CD8-positive, alpha-beta memory T cell (primary cell): Measurements from ENCODE around the gene XPR1. TPM values are rescaled to one million over a fixed set of nuclear protein-coding genes. Genes with fewer than 3 reads are reported as not detected.
A peak's percentile ranks its signal among the peaks of the same experiment; 100 is the strongest.

Experiments used
- CTCF ChIA-PET: fragments of 350-600 bp; sonication (Branson Sonifier 250); formaldehyde crosslinking; loops from one replicate; lab custom pipeline; 2021; ENCODE audit warnings: antibody characterized with exemption; lab: Charles Lee
- POLR2A ChIA-PET: fragments of 350-600 bp; sonication (Branson Sonifier 250); formaldehyde crosslinking; loops from one replicate; lab custom pipeline; 2021; ENCODE audit warnings: antibody characterized with exemption; lab: Charles Lee
- DNase-seq, 5 donors: peaks; one replicate each; pipeline versions ENCODE4 v3.0.0 to v3.0.0-alpha.2; 2020 to 2022; ENCODE audit warnings: mixed read lengths in 1 of 5
- H3K27ac ChIP-seq: one replicate; pipeline ENCODE4 v1.7.0; 2013; ENCODE audit warnings: low read depth, mild to moderate bottlenecking, low read length, moderate library complexity
- H3K27me3 ChIP-seq: 2 replicates; pipeline ENCODE4 v1.7.0; 2013; ENCODE audit warnings: low read length, mild to moderate bottlenecking; ENCODE audit not compliant: insufficient read depth, poor library complexity, severe bottlenecking
- H3K36me3 ChIP-seq: 2 replicates; pipeline ENCODE4 v1.7.0; 2013; ENCODE audit warnings: mild to moderate bottlenecking, low read length, moderate library complexity; ENCODE audit not compliant: insufficient read depth
- H3K4me1 ChIP-seq: 2 replicates; pipeline ENCODE4 v1.7.0; 2013; ENCODE audit warnings: mild to moderate bottlenecking, low read length, moderate library complexity; ENCODE audit not compliant: insufficient read depth
- H3K4me3 ChIP-seq: 2 replicates; pipeline ENCODE4 v1.7.0; 2013; ENCODE audit warnings: mild to moderate bottlenecking, low read length
- H3K9me3 ChIP-seq: 2 replicates; pipeline ENCODE4 v1.7.0; 2013; ENCODE audit warnings: mild to moderate bottlenecking, low read length
- H3K27ac Mint-ChIP-seq, 8 donors: one replicate each; pipeline ENCODE4 v1.8.0; 2020 to 2021; ENCODE audit warnings: mixed read lengths in 8 of 8, mild to moderate bottlenecking in 6 of 8, inconsistent platforms in 3 of 8, moderate library complexity in 3 of 8
- H3K27me3 Mint-ChIP-seq, 2 donors: one replicate each; pipeline ENCODE4 v1.8.0; 2020 to 2021; ENCODE audit warnings: mixed read lengths in 2 of 2, mild to moderate bottlenecking in 1 of 2, moderate library complexity in 1 of 2
- H3K36me3 Mint-ChIP-seq, 3 donors: one replicate each; pipeline ENCODE4 v1.8.0; 2020 to 2021; ENCODE audit warnings: mixed read lengths in 3 of 3, inconsistent platforms in 1 of 3, mild to moderate bottlenecking in 1 of 3
- H3K4me1 Mint-ChIP-seq, 3 donors: one replicate each; pipeline ENCODE4 v1.8.0; 2020 to 2021; ENCODE audit warnings: mixed read lengths in 3 of 3, inconsistent platforms in 1 of 3, mild to moderate bottlenecking in 1 of 3
- H3K4me3 Mint-ChIP-seq, 7 donors: one replicate each; pipeline ENCODE4 v1.8.0; 2020 to 2021; ENCODE audit warnings: mixed read lengths in 7 of 7, mild to moderate bottlenecking in 6 of 7, moderate library complexity in 4 of 7, inconsistent platforms in 2 of 7
- H3K9me3 Mint-ChIP-seq, 5 donors: one replicate each; pipeline ENCODE4 v1.8.0; 2020 to 2022; ENCODE audit warnings: mixed read lengths in 5 of 5, mild to moderate bottlenecking in 3 of 5, moderate library complexity in 2 of 5, inconsistent platforms in 1 of 5
- polyA plus RNA-seq: library from polyadenylated mRNA; unstranded; fragments of 300-500 nt; fragmentation: Illumina TruSeq; gene quantifications from one replicate; pipeline ENCODE4 v1.2.3, GENCODE V29; 2021
- total RNA-seq, 2 experiments: library from RNA; stranded (reverse); gene quantifications; one replicate each; pipeline ENCODE4 v1.2.3, GENCODE V29; 2021

The XPR1 gene
- total and polyA plus RNA-seq, 3 experiments from 2014 or later = 7.6 to 23.2 (median 20.8) TPM

GRCh38 chr1:180617774-180618395, 13.9 kb upstream of the XPR1 start:
- ChIA-PET POLR2A (no interaction called here), CTCF (no interaction called here)
- H3K4me3 Mint-ChIP-seq = no peak overlapping the region
- DNase-seq = no peak
- H3K4me1 Mint-ChIP-seq = no peaks in the 10 kb centered on the region
- no peaks in the 10 kb centered on the region for H3K36me3 Mint-ChIP-seq
- no peaks in the 10 kb centered on the region for H3K4me1 ChIP-seq
- peaks cover 0 to 3% of the 10 kb centered on the region in 2 donors for H3K27me3 Mint-ChIP-seq
- H3K9me3 ChIP-seq = no peaks in the 10 kb centered on the region
- no peak overlapping the region for H3K27ac Mint-ChIP-seq
- no peaks in the 10 kb centered on the region for H3K9me3 Mint-ChIP-seq
- H3K27ac ChIP-seq = no peak overlapping the region
- H3K36me3 ChIP-seq = no peaks in the 10 kb centered on the region
- H3K4me3 ChIP-seq = no peak overlapping the region
- H3K27me3 ChIP-seq = no peaks in the 10 kb centered on the region

GRCh38 chr1:180620581-180620980, 11.2 kb upstream of the XPR1 start:
- Histone ChIP-seq H3K27me3 (no peaks in the 10 kb centered on the region), H3K4me3 (no peak overlapping the region), H3K27ac (no peak overlapping the region), H3K9me3 (no peaks in the 10 kb centered on the region), H3K36me3 (no peaks in the 10 kb centered on the region), H3K4me1 (no peaks in the 10 kb centered on the region)
- H3K4me3 Mint-ChIP-seq = no peak overlapping the region
- H3K27me3 Mint-ChIP-seq = peaks cover 0 to 15% of the 10 kb centered on the region in 2 donors
- no peak for DNase-seq
- no peaks in the 10 kb centered on the region for H3K4me1 Mint-ChIP-seq
- H3K36me3 Mint-ChIP-seq = no peaks in the 10 kb centered on the region
- ChIA-PET POLR2A (no interaction called here), CTCF (no interaction called here)
- no peaks in the 10 kb centered on the region for H3K9me3 Mint-ChIP-seq
- no peak overlapping the region for H3K27ac Mint-ChIP-seq

GRCh38 chr1:180622658-180623508, 8.9 kb upstream of the XPR1 start:
- Mint-ChIP-seq H3K27me3 (peaks cover 0 to 28% of the 10 kb centered on the region in 2 donors), H3K27ac (no peak overlapping the region), H3K4me1 (no peaks in the 10 kb centered on the region), H3K36me3 (no peaks in the 10 kb centered on the region), H3K4me3 (no peak overlapping the region), H3K9me3 (no peaks in the 10 kb centered on the region)
- Histone ChIP-seq H3K36me3 (no peaks in the 10 kb centered on the region), H3K27me3 (no peaks in the 10 kb centered on the region), H3K9me3 (no peaks in the 10 kb centered on the region), H3K4me3 (no peak overlapping the region), H3K27ac (no peak overlapping the region), H3K4me1 (no peaks in the 10 kb centered on the region)
- CTCF ChIA-PET = interaction anchor here (1.2 kb wide), 1 partner anchor 391 kb away, joined by 3 read pairs; no protein-coding TSS in a partner anchor
- POLR2A ChIA-PET = interaction anchor here (0.7 kb wide), 1 partner anchor 119 kb away, joined by 4 read pairs; no protein-coding TSS in a partner anchor
- no peak for DNase-seq

GRCh38 chr1:180623579-180624347, 8.1 kb upstream of the XPR1 start:
- H3K4me1 Mint-ChIP-seq = no peaks in the 10 kb centered on the region
- no peak overlapping the region for H3K27ac Mint-ChIP-seq
- no peaks in the 10 kb centered on the region for H3K9me3 ChIP-seq
- H3K4me1 ChIP-seq = no peaks in the 10 kb centered on the region
- H3K27me3 Mint-ChIP-seq = peaks cover 0 to 28% of the 10 kb centered on the region in 2 donors
- H3K36me3 Mint-ChIP-seq = no peaks in the 10 kb centered on the region
- no peaks in the 10 kb centered on the region for H3K27me3 ChIP-seq
- H3K4me3 Mint-ChIP-seq = no peak overlapping the region
- CTCF ChIA-PET = interaction anchor here (1.2 kb wide), 1 partner anchor 390 kb away, joined by 3 read pairs; no protein-coding TSS in a partner anchor
- no peaks in the 10 kb centered on the region for H3K9me3 Mint-ChIP-seq
- no peaks in the 10 kb centered on the region for H3K36me3 ChIP-seq
- no peak for DNase-seq
- no peak overlapping the region for H3K4me3 ChIP-seq
- POLR2A ChIA-PET = interaction anchor here (0.7 kb wide), 1 partner anchor 120 kb away, joined by 4 read pairs; no protein-coding TSS in a partner anchor
- H3K27ac ChIP-seq = no peak overlapping the region

GRCh38 chr1:180626711-180627110, 5.1 kb upstream of the XPR1 start:
- H3K4me1 Mint-ChIP-seq = peaks cover 0 to 6% (median 2%) of the 10 kb centered on the region in 3 donors
- Histone ChIP-seq H3K4me1 (peaks cover 5% of the 10 kb centered on the region), H3K36me3 (no peaks in the 10 kb centered on the region), H3K27ac (no peak overlapping the region), H3K27me3 (no peaks in the 10 kb centered on the region), H3K9me3 (no peaks in the 10 kb centered on the region), H3K4me3 (no peak overlapping the region)
- no peaks in the 10 kb centered on the region for H3K9me3 Mint-ChIP-seq
- no peak overlapping the region for H3K4me3 Mint-ChIP-seq
- no peaks in the 10 kb centered on the region for H3K36me3 Mint-ChIP-seq
- ChIA-PET POLR2A (no interaction called here), CTCF (no interaction called here)
- no peak overlapping the region for H3K27ac Mint-ChIP-seq
- DNase-seq = no peak
- H3K27me3 Mint-ChIP-seq = peaks cover 0 to 28% of the 10 kb centered on the region in 2 donors

- Mint-ChIP-seq H3K4me1 (peaks cover 0 to 7% (median 2%) of the 10 kb centered on the region in 3 donors), H3K9me3 (no peaks in the 10 kb centered on the region), H3K36me3 (peaks cover 0 to 2% (median 0%) of the 10 kb centered on the region in 3 donors), H3K27me3 (peaks cover 0 to 28% of the 10 kb centered on the region in 2 donors), H3K4me3 (no peak overlapping the region), H3K27ac (no peak overlapping the region)
- ChIA-PET CTCF (no interaction called here), POLR2A (interaction anchor here (0.8 kb wide), 1 partner anchor 16 kb away, joined by 3 read pairs; no protein-coding TSS in a partner anchor)
- Histone ChIP-seq H3K4me1 (peaks cover 5% of the 10 kb centered on the region), H3K9me3 (no peaks in the 10 kb centered on the region), H3K36me3 (no peaks in the 10 kb centered on the region), H3K27me3 (no peaks in the 10 kb centered on the region), H3K27ac (no peak overlapping the region), H3K4me3 (no peak overlapping the region)
- DNase-seq = no peak
Measured at GRCh38 chr1:180627411-180627810, 4.4 kb upstream of the XPR1 start.

GRCh38 chr1:180628646-180629045, 3.2 kb upstream of the XPR1 start:
- CTCF ChIA-PET = no interaction called here
- POLR2A ChIA-PET = no interaction called here
- H3K4me1 Mint-ChIP-seq = peaks cover 0 to 7% (median 2%) of the 10 kb centered on the region in 3 donors

More at GRCh38 chr1:180628646-180629045, 3.2 kb upstream of the XPR1 start:
- DNase-seq = no peak
- no peak overlapping the region for H3K4me3 Mint-ChIP-seq
- H3K27ac ChIP-seq = no peak overlapping the region
- H3K4me1 ChIP-seq = peaks cover 17% of the 10 kb centered on the region
- no peaks in the 10 kb centered on the region for H3K9me3 ChIP-seq
- H3K27me3 ChIP-seq = no peaks in the 10 kb centered on the region
- H3K36me3 Mint-ChIP-seq = peaks cover 0 to 2% (median 0%) of the 10 kb centered on the region in 3 donors
- no peak overlapping the region for H3K4me3 ChIP-seq
- peaks cover 0 to 25% of the 10 kb centered on the region in 2 donors for H3K27me3 Mint-ChIP-seq
- H3K36me3 ChIP-seq = no peaks in the 10 kb centered on the region
- H3K27ac Mint-ChIP-seq = peak overlapping the region in 2 of 8 donors; percentile 5 to 26
- H3K9me3 Mint-ChIP-seq = no peaks in the 10 kb centered on the region
